CD4-positive, CD25-positive, alpha-beta regulatory T cell (primary cell): ENCODE measurements around the gene SEC31B. TPM values are rescaled to one million over a fixed set of nuclear protein-coding genes. Genes with fewer than 3 reads are reported as not detected.

Experiments
- ATAC-seq, 2 donors: fragments of 150-1000 bp; cut with Tn5 transposase; one replicate each; pipeline ENCODE4 v1.10.0; 2021; ENCODE audit warnings: low read depth in 2 of 2, moderate number of reproducible peaks in 2 of 2, moderate library complexity in 1 of 2
- DNase-seq, 3 donors: peaks; one replicate each; pipeline versions ENCODE4 v3.0.0 to v3.0.0-alpha.2; 2012 to 2022; ENCODE audit warnings: mixed read lengths in 1 of 3
- H3K27ac ChIP-seq: one replicate; pipeline ENCODE4 v1.7.0; 2013; ENCODE audit warnings: mild to moderate bottlenecking, low read length; ENCODE audit not compliant: insufficient read depth, poor library complexity, severe bottlenecking
- H3K27me3 ChIP-seq: one replicate; pipeline ENCODE4 v1.7.0; 2013; ENCODE audit warnings: low read length; ENCODE audit not compliant: control insufficient read depth, insufficient read depth
- H3K36me3 ChIP-seq: one replicate; pipeline ENCODE4 v1.7.0; 2013; ENCODE audit warnings: mild to moderate bottlenecking, low read length, moderate library complexity; ENCODE audit not compliant: control insufficient read depth, insufficient read depth
- H3K4me1 ChIP-seq: 2 replicates; pipeline ENCODE4 v1.7.0; 2013; ENCODE audit warnings: mild to moderate bottlenecking, low read length; ENCODE audit not compliant: insufficient read depth, control insufficient read depth, poor library complexity, severe bottlenecking
- H3K4me3 ChIP-seq: one replicate; pipeline ENCODE4 v1.7.0; 2013; ENCODE audit warnings: low read depth, mild to moderate bottlenecking, low read length, moderate library complexity
- H3K9me3 ChIP-seq, 2 experiments: 1 replicate in 1 of 2; 2 replicates in 1 of 2; pipeline ENCODE4 v1.7.0; 2013; ENCODE audit warnings: low read length in 2 of 2, mild to moderate bottlenecking in 1 of 2, moderate library complexity in 1 of 2; ENCODE audit not compliant: control insufficient read depth in 2 of 2
- H3K27ac Mint-ChIP-seq, 3 donors: one replicate each; pipeline ENCODE4 v1.8.0; 2020 to 2022; ENCODE audit warnings: mild to moderate bottlenecking in 3 of 3, mixed read lengths in 3 of 3, moderate library complexity in 2 of 3
- H3K27me3 Mint-ChIP-seq: one replicate; pipeline ENCODE4 v1.8.0; 2022; ENCODE audit warnings: mild to moderate bottlenecking, mixed read lengths
- H3K36me3 Mint-ChIP-seq: one replicate; pipeline ENCODE4 v1.8.0; 2020; ENCODE audit warnings: mixed read lengths
- H3K4me1 Mint-ChIP-seq, 4 donors: one replicate each; pipeline ENCODE4 v1.8.0; 2020 to 2022; ENCODE audit warnings: mixed read lengths in 4 of 4, mild to moderate bottlenecking in 1 of 4
- H3K4me3 Mint-ChIP-seq, 4 donors: one replicate each; pipeline ENCODE4 v1.8.0; 2020 to 2022; ENCODE audit warnings: mild to moderate bottlenecking in 4 of 4, mixed read lengths in 4 of 4, moderate library complexity in 3 of 4
- H3K9me3 Mint-ChIP-seq, 7 donors: one replicate each; pipeline ENCODE4 v1.8.0; 2020 to 2022; ENCODE audit warnings: mixed read lengths in 7 of 7, mild to moderate bottlenecking in 3 of 7, moderate library complexity in 2 of 7
- polyA plus RNA-seq, 4 donors: library from polyadenylated mRNA; unstranded; fragments of 300-500 nt; fragmentation: Illumina TruSeq; gene quantifications; one replicate each; pipeline ENCODE4 v1.2.3, GENCODE V29; 2021
- total RNA-seq: library from RNA; stranded (reverse); gene quantifications from one replicate; pipeline ENCODE4 v1.2.3, GENCODE V29; 2022

The SEC31B gene
- total and polyA plus RNA-seq, 5 donors from 2014 or later = 1.2 to 73.3 (median 2.9) TPM

- H3K27ac ChIP-seq = no peak overlapping the region
- Mint-ChIP-seq H3K27ac (no peak overlapping the region), H3K27me3 (no peaks in the 10 kb centered on the region), H3K4me3 (no peak overlapping the region), H3K9me3 (no peaks in the 10 kb centered on the region), H3K36me3 (peaks cover 74% of the 10 kb centered on the region), H3K4me1 (peaks cover 0 to 2% (median 0%) of the 10 kb centered on the region in 4 donors)
- DNase-seq (no peak), ATAC-seq (no peak)
- H3K27me3 ChIP-seq = no peaks in the 10 kb centered on the region
- no peak overlapping the region for H3K4me3 ChIP-seq
- H3K9me3 ChIP-seq = no peaks in the 10 kb centered on the region
- no peaks in the 10 kb centered on the region for H3K4me1 ChIP-seq
- peaks cover 70% of the 10 kb centered on the region for H3K36me3 ChIP-seq
Measured at GRCh38 chr10:100490531-100490930, 29.1 kb downstream of the SEC31B start.

GRCh38 chr10:100489396-100489795 lies 30.3 kb downstream of the SEC31B start:
- Histone ChIP-seq H3K27ac (no peak overlapping the region), H3K9me3 (no peaks in the 10 kb centered on the region), H3K36me3 (peaks cover 66% of the 10 kb centered on the region), H3K27me3 (no peaks in the 10 kb centered on the region), H3K4me1 (no peaks in the 10 kb centered on the region), H3K4me3 (no peak overlapping the region)
- DNase-seq = no peak
- H3K36me3 Mint-ChIP-seq = peaks cover 70% of the 10 kb centered on the region
- H3K9me3 Mint-ChIP-seq = no peaks in the 10 kb centered on the region
- peak overlapping the region in 1 of 3 donors; percentile 35 for H3K27ac Mint-ChIP-seq
- no peaks in the 10 kb centered on the region for H3K27me3 Mint-ChIP-seq
- peaks cover 0 to 4% (median 1%) of the 10 kb centered on the region in 4 donors for H3K4me1 Mint-ChIP-seq
- no peak overlapping the region for H3K4me3 Mint-ChIP-seq
- ATAC-seq = no peak

GRCh38 chr10:100487529-100487928 lies 32.1 kb downstream of the SEC31B start:
- H3K27me3 Mint-ChIP-seq = peaks cover 4% of the 10 kb centered on the region
- H3K27me3 ChIP-seq = no peaks in the 10 kb centered on the region
- H3K27ac Mint-ChIP-seq = no peak overlapping the region
- no peaks in the 10 kb centered on the region for H3K9me3 ChIP-seq
- no peak overlapping the region for H3K27ac ChIP-seq
- H3K36me3 ChIP-seq = peaks cover 55% of the 10 kb centered on the region
- no peaks in the 10 kb centered on the region for H3K9me3 Mint-ChIP-seq
- H3K4me1 Mint-ChIP-seq = peaks cover 0 to 18% (median 5%) of the 10 kb centered on the region in 4 donors
- no peak overlapping the region for H3K4me3 Mint-ChIP-seq
- ATAC-seq (no peak), DNase-seq (no peak)
- peaks cover 55% of the 10 kb centered on the region for H3K36me3 Mint-ChIP-seq
- H3K4me3 ChIP-seq = no peak overlapping the region
- H3K4me1 ChIP-seq = peaks cover 5% of the 10 kb centered on the region

- Mint-ChIP-seq H3K4me1 (peaks cover 0 to 25% (median 8%) of the 10 kb centered on the region in 4 donors), H3K27ac (peak overlapping the region in 1 of 3 donors; percentile 60), H3K4me3 (peak overlapping the region in 1 of 4 donors; percentile 58), H3K9me3 (peaks cover 0 to 1% (median 0%) of the 10 kb centered on the region in 7 donors), H3K27me3 (peaks cover 9% of the 10 kb centered on the region), H3K36me3 (peaks cover 44% of the 10 kb centered on the region)
- no peak for ATAC-seq
- Histone ChIP-seq H3K27ac (no peak overlapping the region), H3K27me3 (peaks cover 2% of the 10 kb centered on the region), H3K4me1 (peaks cover 19% of the 10 kb centered on the region), H3K4me3 (no peak overlapping the region), H3K36me3 (peaks cover 44% of the 10 kb centered on the region), H3K9me3 (no peaks in the 10 kb centered on the region)
- DNase-seq = no peak
Measured at GRCh38 chr10:100485801-100486495, 33.7 kb downstream of the SEC31B start.

- Histone ChIP-seq H3K27ac (no peak overlapping the region), H3K4me3 (no peak overlapping the region), H3K4me1 (peaks cover 19% of the 10 kb centered on the region), H3K9me3 (no peaks in the 10 kb centered on the region), H3K36me3 (peaks cover 40% of the 10 kb centered on the region), H3K27me3 (peaks cover 6% of the 10 kb centered on the region)
- H3K36me3 Mint-ChIP-seq = peaks cover 39% of the 10 kb centered on the region
- peaks cover 0 to 25% (median 8%) of the 10 kb centered on the region in 4 donors for H3K4me1 Mint-ChIP-seq
- peak overlapping the region in 2 of 3 donors; percentile 20 to 60 for H3K27ac Mint-ChIP-seq
- H3K9me3 Mint-ChIP-seq = peaks cover 0 to 1% (median 0%) of the 10 kb centered on the region in 7 donors
- DNase-seq (no peak), ATAC-seq (no peak)
- peak overlapping the region in 1 of 4 donors; percentile 58 for H3K4me3 Mint-ChIP-seq
- H3K27me3 Mint-ChIP-seq = peaks cover 14% of the 10 kb centered on the region
Measured at GRCh38 chr10:100485366-100485765, 34.3 kb downstream of the SEC31B start.

- Mint-ChIP-seq H3K27me3 (peaks cover 27% of the 10 kb centered on the region), H3K9me3 (peaks cover 0 to 3% (median 0%) of the 10 kb centered on the region in 7 donors), H3K4me1 (peaks cover 0 to 25% (median 8%) of the 10 kb centered on the region in 4 donors), H3K4me3 (peak overlapping the region; percentile 23 to 83 (median 60)), H3K36me3 (peaks cover 30% of the 10 kb centered on the region), H3K27ac (peak overlapping the region in 2 of 3 donors; percentile 23 to 38)
- Histone ChIP-seq H3K27ac (no peak overlapping the region), H3K27me3 (peaks cover 16% of the 10 kb centered on the region), H3K9me3 (no peaks in the 10 kb centered on the region), H3K4me1 (peaks cover 19% of the 10 kb centered on the region), H3K36me3 (peaks cover 28% of the 10 kb centered on the region), H3K4me3 (no peak overlapping the region)
- ATAC-seq (no peak), DNase-seq (no peak)
Measured at GRCh38 chr10:100483876-100484666, 35.6 kb downstream of the SEC31B start.

- peak overlapping the region in 1 of 3 donors; percentile 80 for H3K27ac Mint-ChIP-seq
- H3K4me3 Mint-ChIP-seq = peak overlapping the region; percentile 23 to 87 (median 82)
- H3K4me1 ChIP-seq = peaks cover 19% of the 10 kb centered on the region
- H3K36me3 Mint-ChIP-seq = peaks cover 23% of the 10 kb centered on the region
- peaks cover 0 to 3% (median 0%) of the 10 kb centered on the region in 7 donors for H3K9me3 Mint-ChIP-seq
- no peak for ATAC-seq
- H3K27me3 ChIP-seq = peaks cover 21% of the 10 kb centered on the region
- no peak overlapping the region for H3K27ac ChIP-seq
- H3K4me3 ChIP-seq = no peak overlapping the region
- no peak for DNase-seq
- H3K4me1 Mint-ChIP-seq = peaks cover 0 to 25% (median 8%) of the 10 kb centered on the region in 4 donors
- peaks cover 38% of the 10 kb centered on the region for H3K27me3 Mint-ChIP-seq
- H3K36me3 ChIP-seq = peaks cover 19% of the 10 kb centered on the region
- no peaks in the 10 kb centered on the region for H3K9me3 ChIP-seq
Measured at GRCh38 chr10:100482834-100483185, 36.9 kb downstream of the SEC31B start.
